HUES48 (cell line): ENCODE results near the gene EFCAB6.

Experiments used
- H3K27ac ChIP-seq: one replicate; pipeline ENCODE4 v1.7.0; 2013; ENCODE audit warnings: low read depth, low read length, inconsistent platforms
- H3K27me3 ChIP-seq: 2 replicates; pipeline ENCODE4 v1.6.1; 2013; ENCODE audit warnings: mild to moderate bottlenecking, low read length; ENCODE audit not compliant: control insufficient read depth, insufficient read depth
- H3K36me3 ChIP-seq: 2 replicates; pipeline ENCODE4 v1.6.1; 2013; ENCODE audit warnings: low read length; ENCODE audit not compliant: control insufficient read depth, insufficient read depth
- H3K4me1 ChIP-seq: 2 replicates; pipeline ENCODE4 v1.6.1; 2013; ENCODE audit warnings: mild to moderate bottlenecking, low read length; ENCODE audit not compliant: control insufficient read depth, insufficient read depth
- H3K4me3 ChIP-seq: 2 replicates; pipeline ENCODE4 v1.5.1; 2013; ENCODE audit warnings: mild to moderate bottlenecking, low read depth, low read length
- H3K9ac ChIP-seq: 2 replicates; pipeline ENCODE4 v1.6.1; 2013; ENCODE audit warnings: mild to moderate bottlenecking, low read depth, low read length, moderate library complexity
- H3K9me3 ChIP-seq: 2 replicates; pipeline ENCODE4 v1.6.1; 2013; ENCODE audit warnings: low read length; ENCODE audit not compliant: control insufficient read depth, insufficient read depth

Gene EFCAB6

GRCh38 chr22:43600265-43600664 lies 211.8 kb downstream of the EFCAB6 start:
- Histone ChIP-seq H3K9ac (no peak overlapping the region), H3K4me1 (peaks cover 14% of the 10 kb centered on the region), H3K36me3 (no peaks in the 10 kb centered on the region), H3K27ac (no peak overlapping the region), H3K27me3 (no peaks in the 10 kb centered on the region), H3K9me3 (no peaks in the 10 kb centered on the region), H3K4me3 (no peak overlapping the region)

- H3K36me3 ChIP-seq: no peaks in the 10 kb centered on the region
- H3K9ac ChIP-seq: no peak overlapping the region
- H3K4me1 ChIP-seq: no peaks in the 10 kb centered on the region
- no peak overlapping the region for H3K27ac ChIP-seq
- H3K9me3 ChIP-seq: no peaks in the 10 kb centered on the region
- H3K4me3 ChIP-seq: no peak overlapping the region
- no peaks in the 10 kb centered on the region for H3K27me3 ChIP-seq
Observed at GRCh38 chr22:43592476-43592875, 219.6 kb downstream of the EFCAB6 start.

- H3K27ac ChIP-seq: no peak overlapping the region
- H3K9me3 ChIP-seq: no peaks in the 10 kb centered on the region
- no peaks in the 10 kb centered on the region for H3K4me1 ChIP-seq
- no peaks in the 10 kb centered on the region for H3K36me3 ChIP-seq
- H3K4me3 ChIP-seq: no peak overlapping the region
- no peaks in the 10 kb centered on the region for H3K27me3 ChIP-seq
- H3K9ac ChIP-seq: no peak overlapping the region
Observed at GRCh38 chr22:43591380-43591779, 220.7 kb downstream of the EFCAB6 start.

- H3K9ac ChIP-seq: no peak overlapping the region
- no peaks in the 10 kb centered on the region for H3K27me3 ChIP-seq
- no peak overlapping the region for H3K27ac ChIP-seq
- no peaks in the 10 kb centered on the region for H3K4me1 ChIP-seq
- H3K36me3 ChIP-seq: no peaks in the 10 kb centered on the region
- no peak overlapping the region for H3K4me3 ChIP-seq
- H3K9me3 ChIP-seq: 0 out of 2 replicates have a peak, but pooled peaks cover 3% of the 10 kb centered on the region
Observed at GRCh38 chr22:43587574-43587973, 224.5 kb downstream of the EFCAB6 start.

- Histone ChIP-seq H3K9ac (no peak overlapping the region), H3K9me3 (0 out of 2 replicates have a peak, but pooled peaks cover 3% of the 10 kb centered on the region), H3K4me1 (no peaks in the 10 kb centered on the region), H3K27ac (no peak overlapping the region), H3K27me3 (no peaks in the 10 kb centered on the region), H3K4me3 (no peak overlapping the region), H3K36me3 (no peaks in the 10 kb centered on the region)
Observed at GRCh38 chr22:43583501-43583900, 228.6 kb downstream of the EFCAB6 start.

- H3K27ac ChIP-seq: no peak overlapping the region
- no peak overlapping the region for H3K4me3 ChIP-seq
- 0 out of 2 replicates have a peak, but pooled peaks cover 3% of the 10 kb centered on the region for H3K9me3 ChIP-seq
- H3K27me3 ChIP-seq: no peaks in the 10 kb centered on the region
- H3K4me1 ChIP-seq: no peaks in the 10 kb centered on the region
- no peaks in the 10 kb centered on the region for H3K36me3 ChIP-seq
- no peak overlapping the region for H3K9ac ChIP-seq
Observed at GRCh38 chr22:43582394-43582793, 229.7 kb downstream of the EFCAB6 start.

- Histone ChIP-seq H3K27me3 (no peaks in the 10 kb centered on the region), H3K4me1 (no peaks in the 10 kb centered on the region), H3K27ac (no peak overlapping the region), H3K9me3 (0 out of 2 replicates have a peak, but pooled peaks cover 3% of the 10 kb centered on the region), H3K36me3 (no peaks in the 10 kb centered on the region), H3K9ac (no peak overlapping the region), H3K4me3 (no peak overlapping the region)
Observed at GRCh38 chr22:43580271-43580750, 231.8 kb downstream of the EFCAB6 start.

GRCh38 chr22:43574738-43575137 lies 237.4 kb downstream of the EFCAB6 start:
- Histone ChIP-seq H3K27me3 (no peaks in the 10 kb centered on the region), H3K9me3 (no peaks in the 10 kb centered on the region), H3K4me3 (no peak overlapping the region), H3K36me3 (no peaks in the 10 kb centered on the region), H3K9ac (no peak overlapping the region), H3K27ac (no peak overlapping the region), H3K4me1 (no peaks in the 10 kb centered on the region; the same call in 1 of the 2 replicates)

GRCh38 chr22:43572710-43573109 lies 239.4 kb downstream of the EFCAB6 start:
- Histone ChIP-seq H3K36me3 (no peaks in the 10 kb centered on the region), H3K27me3 (no peaks in the 10 kb centered on the region), H3K4me1 (no peaks in the 10 kb centered on the region; the same call in 1 of the 2 replicates), H3K4me3 (no peak overlapping the region), H3K27ac (no peak overlapping the region), H3K9ac (no peak overlapping the region), H3K9me3 (no peaks in the 10 kb centered on the region)

GRCh38 chr22:43571181-43571580 lies 240.9 kb downstream of the EFCAB6 start:
- H3K27ac ChIP-seq: no peak overlapping the region
- H3K9me3 ChIP-seq: no peaks in the 10 kb centered on the region
- no peaks in the 10 kb centered on the region for H3K27me3 ChIP-seq
- no peaks in the 10 kb centered on the region; the same call in 1 of the 2 replicates for H3K4me1 ChIP-seq
- H3K36me3 ChIP-seq: no peaks in the 10 kb centered on the region
- no peak overlapping the region for H3K4me3 ChIP-seq
- no peak overlapping the region for H3K9ac ChIP-seq

- no peak overlapping the region for H3K27ac ChIP-seq
- H3K4me3 ChIP-seq: no peak overlapping the region
- H3K9ac ChIP-seq: no peak overlapping the region
- no peaks in the 10 kb centered on the region for H3K9me3 ChIP-seq
- H3K36me3 ChIP-seq: no peaks in the 10 kb centered on the region
- H3K4me1 ChIP-seq: no peaks in the 10 kb centered on the region; the same call in 1 of the 2 replicates
- H3K27me3 ChIP-seq: no peaks in the 10 kb centered on the region
Observed at GRCh38 chr22:43570531-43571165, 241.5 kb downstream of the EFCAB6 start.
